Ishikawa (cell line): ENCODE results near the gene DPH7.

Source experiments
- EP300 ChIP-seq: IDR thresholded peaks from 2 replicates; pipeline ENCODE4 v1.6.1; 2012; ENCODE audit warnings: borderline replicate concordance
- FOXM1 ChIP-seq: IDR thresholded peaks from 2 replicates; pipeline ENCODE4 v1.6.1; 2012; ENCODE audit warnings: low read depth, borderline replicate concordance
- RAD21 ChIP-seq: IDR thresholded peaks from 2 replicates; pipeline ENCODE4 v1.6.1; 2012; ENCODE audit warnings: low read depth
- TAF1 ChIP-seq: IDR thresholded peaks from 2 replicates; pipeline ENCODE4 v1.6.1; 2012; ENCODE audit warnings: low read depth, mild to moderate bottlenecking
- TCF12 ChIP-seq: IDR thresholded peaks from 2 replicates; pipeline ENCODE4 v1.6.1; 2012; ENCODE audit warnings: low read depth
- TF ChIP-seq, protein P1 (sequence below): IDR thresholded peaks from 2 replicates; pipeline ENCODE4 v1.6.1; 2012
- TF ChIP-seq, protein P2 (sequence below): IDR thresholded peaks from 2 replicates; pipeline ENCODE4 v1.6.1; 2012; ENCODE audit warnings: low read depth, mild to moderate bottlenecking

GRCh38 chr9:137581361-137582285 is 2.9 kb upstream of the DPH7 start:
- TF ChIP-seq, protein P1, sequence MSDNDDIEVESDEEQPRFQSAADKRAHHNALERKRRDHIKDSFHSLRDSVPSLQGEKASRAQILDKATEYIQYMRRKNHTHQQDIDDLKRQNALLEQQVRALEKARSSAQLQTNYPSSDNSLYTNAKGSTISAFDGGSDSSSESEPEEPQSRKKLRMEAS, result no peak
- TF ChIP-seq, protein P2, sequence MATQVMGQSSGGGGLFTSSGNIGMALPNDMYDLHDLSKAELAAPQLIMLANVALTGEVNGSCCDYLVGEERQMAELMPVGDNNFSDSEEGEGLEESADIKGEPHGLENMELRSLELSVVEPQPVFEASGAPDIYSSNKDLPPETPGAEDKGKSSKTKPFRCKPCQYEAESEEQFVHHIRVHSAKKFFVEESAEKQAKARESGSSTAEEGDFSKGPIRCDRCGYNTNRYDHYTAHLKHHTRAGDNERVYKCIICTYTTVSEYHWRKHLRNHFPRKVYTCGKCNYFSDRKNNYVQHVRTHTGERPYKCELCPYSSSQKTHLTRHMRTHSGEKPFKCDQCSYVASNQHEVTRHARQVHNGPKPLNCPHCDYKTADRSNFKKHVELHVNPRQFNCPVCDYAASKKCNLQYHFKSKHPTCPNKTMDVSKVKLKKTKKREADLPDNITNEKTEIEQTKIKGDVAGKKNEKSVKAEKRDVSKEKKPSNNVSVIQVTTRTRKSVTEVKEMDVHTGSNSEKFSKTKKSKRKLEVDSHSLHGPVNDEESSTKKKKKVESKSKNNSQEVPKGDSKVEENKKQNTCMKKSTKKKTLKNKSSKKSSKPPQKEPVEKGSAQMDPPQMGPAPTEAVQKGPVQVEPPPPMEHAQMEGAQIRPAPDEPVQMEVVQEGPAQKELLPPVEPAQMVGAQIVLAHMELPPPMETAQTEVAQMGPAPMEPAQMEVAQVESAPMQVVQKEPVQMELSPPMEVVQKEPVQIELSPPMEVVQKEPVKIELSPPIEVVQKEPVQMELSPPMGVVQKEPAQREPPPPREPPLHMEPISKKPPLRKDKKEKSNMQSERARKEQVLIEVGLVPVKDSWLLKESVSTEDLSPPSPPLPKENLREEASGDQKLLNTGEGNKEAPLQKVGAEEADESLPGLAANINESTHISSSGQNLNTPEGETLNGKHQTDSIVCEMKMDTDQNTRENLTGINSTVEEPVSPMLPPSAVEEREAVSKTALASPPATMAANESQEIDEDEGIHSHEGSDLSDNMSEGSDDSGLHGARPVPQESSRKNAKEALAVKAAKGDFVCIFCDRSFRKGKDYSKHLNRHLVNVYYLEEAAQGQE, result no peak
- no peak for TF ChIP-seq RAD21
- TF ChIP-seq FOXM1, result no peak
- no peak for TF ChIP-seq TAF1
- TF ChIP-seq EP300, result no peak
- TF ChIP-seq TCF12, result no peak
